NCI-H2196 treated with DMSO at 0.1 percent for 48 hours (cell line): ENCODE data around the gene ADK.

Experiments used
- DNase-seq: peaks from one replicate; lab custom pipeline; 2025; ENCODE audit not compliant: unreplicated experiment; lab: John Stamatoyannopoulos, UW

The ADK gene

GRCh38 chr10:74231375-74231774, 80.4 kb downstream of the ADK start:
- no peak for DNase-seq

- DNase-seq = no peak
Measured at GRCh38 chr10:74233281-74233680, 82.3 kb downstream of the ADK start.

DNA sequence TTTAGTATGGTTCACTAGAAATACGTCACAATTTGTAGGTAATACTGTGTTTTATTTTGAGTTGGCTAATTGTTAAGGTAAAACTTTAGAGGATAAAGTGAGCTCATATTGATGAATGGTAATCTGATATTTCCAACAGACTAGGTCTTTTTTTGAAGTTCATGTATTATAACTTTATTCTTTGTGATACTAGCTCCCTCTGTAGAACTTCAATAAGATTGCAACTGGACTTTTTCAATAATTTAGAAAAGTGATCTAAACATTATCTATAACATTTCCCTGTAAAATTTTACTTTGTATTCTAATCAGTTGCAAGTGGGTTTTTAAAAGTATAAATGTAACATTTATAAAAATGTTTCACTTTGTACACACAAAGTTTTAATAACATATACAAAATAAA, 83.5 kb downstream of the ADK start:
- peak; percentile 25 for DNase-seq

DNA sequence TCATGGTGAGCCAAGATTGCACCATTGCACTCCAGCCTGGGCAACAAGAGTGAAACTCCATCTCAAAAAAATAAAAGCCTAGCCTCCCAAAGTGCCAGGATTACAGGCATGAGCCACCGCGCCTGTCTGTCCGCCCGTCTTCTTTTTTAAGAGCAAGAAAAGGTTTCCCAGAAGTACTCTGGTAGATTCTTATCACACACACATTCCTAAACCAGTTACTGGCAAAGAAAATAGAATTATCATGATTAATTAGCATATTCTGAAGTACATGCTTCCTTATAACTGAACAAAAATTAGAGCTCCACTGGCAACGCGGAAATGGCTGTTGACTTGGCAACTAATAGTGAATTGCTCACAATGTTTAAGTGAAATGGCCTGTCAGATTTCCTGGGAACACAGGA, 87.0 kb downstream of the ADK start:
- DNase-seq = no peak

DNA sequence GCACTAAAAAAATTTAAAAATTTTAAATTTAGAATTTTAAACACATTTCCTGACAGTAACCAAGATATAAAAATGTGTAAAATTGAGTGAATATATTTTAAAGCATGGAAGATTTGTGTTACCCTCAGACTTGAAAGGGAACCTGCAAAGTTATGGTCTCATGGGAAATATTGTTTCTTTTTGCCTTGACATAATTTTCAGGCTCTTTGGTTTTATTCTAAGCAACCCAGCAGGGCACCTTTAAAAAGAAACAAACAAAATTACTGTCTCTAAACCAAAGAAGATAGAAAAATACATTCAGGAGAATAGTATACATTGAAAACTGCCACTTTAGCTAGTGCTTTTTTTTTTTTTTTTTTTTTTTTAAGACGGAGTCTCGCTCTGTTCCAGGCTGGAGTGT, 87.5 kb downstream of the ADK start:
- no peak for DNase-seq

- no peak for DNase-seq
Measured at GRCh38 chr10:74243067-74243466, 92.0 kb downstream of the ADK start.

GRCh38 chr10:74244097-74244685, 93.2 kb downstream of the ADK start:
- DNase-seq = no peak

- DNase-seq = no peak
Measured at GRCh38 chr10:74244807-74245206, 93.8 kb downstream of the ADK start.

DNA sequence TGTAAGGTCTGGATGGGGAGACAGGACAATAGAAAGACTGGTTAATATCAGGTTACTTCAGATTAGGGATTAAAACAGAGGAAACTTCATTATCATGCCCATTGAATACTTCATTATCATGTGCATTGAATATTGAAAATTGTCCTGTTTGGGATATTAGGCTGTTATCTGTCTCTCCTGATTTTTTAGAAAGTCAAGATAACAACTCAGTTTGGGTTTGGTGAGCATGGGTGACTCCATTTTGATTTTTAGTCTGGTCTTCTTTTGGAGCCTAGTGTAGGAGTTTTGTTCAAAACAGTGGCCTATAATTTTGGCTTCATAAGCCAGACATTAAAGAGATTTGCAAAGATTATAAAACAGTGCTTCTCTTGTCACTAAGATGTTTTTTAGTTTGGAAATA, 95.5 kb downstream of the ADK start:
- no peak for DNase-seq

DNA sequence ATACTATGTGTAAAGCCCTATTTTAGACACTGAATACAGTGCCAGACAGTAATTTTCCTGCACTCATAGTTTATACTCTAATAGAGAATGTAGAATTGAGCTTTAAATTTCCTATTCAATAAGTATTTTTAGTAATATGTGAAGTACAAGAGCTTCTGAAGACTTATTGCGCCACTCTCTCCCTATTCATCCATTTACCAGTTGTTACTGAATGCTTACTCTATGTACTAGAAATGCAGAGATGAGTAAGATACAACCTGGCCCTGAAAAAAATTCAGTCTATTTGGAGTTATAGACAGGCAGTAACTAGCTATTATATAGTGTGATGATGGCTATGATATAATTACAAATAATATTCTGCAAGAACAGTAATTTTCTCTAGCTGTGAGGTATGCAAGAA, 98.8 kb downstream of the ADK start:
- no peak for DNase-seq

- no peak for DNase-seq
Measured at GRCh38 chr10:74255214-74255613, 104.2 kb downstream of the ADK start.

DNA sequence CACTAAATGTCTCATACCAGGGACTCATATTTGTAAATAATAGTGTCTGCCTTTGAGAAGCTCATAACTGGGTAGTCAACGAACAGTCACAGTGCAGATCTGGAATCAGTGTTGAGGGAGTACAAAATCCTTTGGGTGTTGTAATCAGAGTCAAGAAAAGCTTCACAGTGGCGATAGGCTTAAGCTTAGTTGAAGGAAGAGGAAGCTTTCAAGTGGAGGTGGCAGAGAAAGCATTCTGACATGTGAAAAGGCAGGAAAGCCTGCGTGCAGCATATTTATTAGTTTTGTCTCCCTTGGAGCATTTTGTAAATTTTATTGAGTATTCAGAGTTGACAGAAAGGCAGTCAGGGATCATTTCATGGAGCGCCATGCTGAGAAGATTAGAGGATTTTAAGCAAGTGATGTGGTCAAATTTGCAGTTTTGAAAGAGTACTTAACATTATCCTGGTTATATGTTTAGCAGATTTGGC, 104.9 kb downstream of the ADK start:
- no peak for DNase-seq

DNA sequence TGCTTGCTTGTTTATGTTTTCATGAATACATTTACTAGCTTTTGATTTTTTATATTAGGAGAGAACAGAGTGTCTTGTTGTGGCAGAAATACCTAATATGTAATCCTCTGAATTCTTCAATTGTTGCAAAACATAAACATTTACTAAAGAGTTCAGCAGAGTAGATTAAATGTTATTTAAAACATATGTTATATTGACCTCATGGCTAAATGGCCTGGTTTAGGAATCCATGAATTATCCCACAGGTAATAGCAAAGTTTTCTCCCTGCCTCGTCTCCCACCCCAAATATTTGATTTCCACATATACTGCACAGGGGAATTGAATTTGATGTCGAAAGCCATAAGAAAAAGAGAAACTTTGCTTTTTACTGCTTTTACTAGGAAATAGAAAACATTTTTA, 111.8 kb downstream of the ADK start:
- DNase-seq = no peak

- no peak for DNase-seq
Measured at GRCh38 chr10:74263996-74264395, 113.0 kb downstream of the ADK start.

GRCh38 chr10:74272288-74272687, 121.3 kb downstream of the ADK start:
- DNase-seq = no peak

- DNase-seq = no peak
Measured at GRCh38 chr10:74275755-74276290, 124.8 kb downstream of the ADK start.

GRCh38 chr10:74276416-74276815, 125.4 kb downstream of the ADK start:
- DNase-seq = no peak

GRCh38 chr10:74282151-74282847, 131.3 kb downstream of the ADK start:
- no peak for DNase-seq

GRCh38 chr10:74282848-74283210, 131.8 kb downstream of the ADK start:
- DNase-seq = no peak

- no peak for DNase-seq
Measured at GRCh38 chr10:74289188-74289587, 138.2 kb downstream of the ADK start.

- DNase-seq = no peak
Measured at GRCh38 chr10:74289951-74290350, 138.9 kb downstream of the ADK start.

DNA sequence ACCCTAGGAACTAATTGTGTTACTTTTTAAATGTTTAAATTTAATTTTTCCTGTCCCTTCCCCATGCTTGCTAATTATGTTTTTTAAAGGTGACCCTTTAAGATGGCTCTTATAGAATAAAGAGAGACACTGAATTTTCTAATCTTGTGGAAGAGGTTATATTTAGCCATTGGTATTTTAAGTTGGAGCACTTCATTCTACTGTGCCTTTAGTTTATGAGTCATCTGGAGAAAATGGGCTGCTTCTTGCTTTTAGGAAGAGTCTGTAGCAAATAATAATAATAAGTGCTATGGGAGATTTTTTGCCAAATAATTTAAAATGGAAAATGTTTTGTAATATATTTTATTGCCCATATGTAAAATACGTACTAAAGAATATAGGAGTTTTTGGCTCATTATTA, 139.7 kb downstream of the ADK start:
- no peak for DNase-seq
